Germinal center (tissue), 1 donor: Measurements from ENCODE around the gene LYRM4.

ENCODE experiments used
- DNase-seq: peaks from one replicate; pipeline ENCODE4 v3.0.0; 2012; ENCODE audit warnings: mixed read lengths, low spot score

The LYRM4 gene

DNA sequence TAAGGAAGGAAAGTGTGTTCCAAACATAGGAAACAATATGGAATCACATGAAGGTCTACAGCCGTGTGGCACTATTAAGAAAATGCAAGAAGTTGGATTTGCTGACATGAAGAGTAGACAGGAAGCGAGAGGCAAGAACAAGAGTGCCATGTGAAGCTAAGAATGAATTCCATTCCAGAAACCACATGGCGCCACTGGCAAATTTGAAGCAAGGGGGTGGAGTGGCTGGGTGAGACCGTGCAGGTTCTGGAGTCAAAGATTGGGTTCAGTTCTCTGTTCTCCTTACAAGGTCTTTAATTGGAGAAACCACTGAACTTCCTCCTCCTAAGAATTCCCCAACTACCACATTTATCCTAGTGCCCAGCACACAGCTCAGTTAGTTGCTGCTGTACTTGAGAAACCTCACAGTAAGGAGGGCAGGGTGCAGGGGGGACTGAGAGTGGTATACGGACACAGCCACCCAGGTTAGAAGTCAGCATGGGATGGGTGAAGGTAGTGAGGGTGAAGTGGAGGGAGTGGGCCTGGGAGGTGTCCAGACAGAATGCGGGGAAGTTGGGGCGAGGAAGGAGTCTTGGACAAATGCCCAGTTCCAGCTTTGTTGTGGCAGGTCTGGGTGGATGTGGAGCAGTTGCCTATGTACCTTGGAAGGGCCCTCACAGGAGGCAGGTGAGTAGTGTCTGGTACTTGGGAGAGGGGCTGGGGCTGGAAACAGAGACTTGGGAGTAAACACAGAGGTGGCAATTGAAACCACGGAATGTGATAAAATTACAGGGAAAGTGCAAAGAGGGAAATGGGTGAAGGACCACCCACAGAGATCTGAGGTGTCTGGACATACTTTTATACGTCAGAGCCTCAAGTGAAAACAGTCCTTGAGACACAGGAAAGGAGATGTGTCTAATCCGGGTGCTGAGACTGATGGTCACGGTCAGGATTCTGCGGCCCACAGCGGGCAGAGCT, 14.3 kb downstream of the LYRM4 start:
- DNase-seq, result no peak

DNA sequence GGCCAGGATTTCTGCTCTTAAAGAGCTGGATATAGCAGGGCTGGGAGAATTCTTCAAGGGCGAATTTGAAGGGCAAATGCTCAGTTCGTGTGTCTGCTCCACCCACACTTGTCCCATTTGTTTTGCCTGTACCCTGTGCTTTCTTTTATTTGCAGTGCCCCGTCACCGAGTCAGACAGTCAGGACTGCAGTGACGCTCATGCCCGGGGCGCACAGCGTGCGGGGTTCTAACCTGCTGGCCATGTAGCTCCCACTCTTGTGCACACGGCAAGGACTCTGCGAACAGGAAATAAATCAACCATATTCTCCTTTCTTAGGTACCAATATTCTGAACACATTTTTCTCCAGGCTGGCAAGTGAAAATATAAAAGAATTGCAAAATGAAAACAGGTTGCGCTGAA, 17.7 kb downstream of the LYRM4 start:
- no peak for DNase-seq

DNA sequence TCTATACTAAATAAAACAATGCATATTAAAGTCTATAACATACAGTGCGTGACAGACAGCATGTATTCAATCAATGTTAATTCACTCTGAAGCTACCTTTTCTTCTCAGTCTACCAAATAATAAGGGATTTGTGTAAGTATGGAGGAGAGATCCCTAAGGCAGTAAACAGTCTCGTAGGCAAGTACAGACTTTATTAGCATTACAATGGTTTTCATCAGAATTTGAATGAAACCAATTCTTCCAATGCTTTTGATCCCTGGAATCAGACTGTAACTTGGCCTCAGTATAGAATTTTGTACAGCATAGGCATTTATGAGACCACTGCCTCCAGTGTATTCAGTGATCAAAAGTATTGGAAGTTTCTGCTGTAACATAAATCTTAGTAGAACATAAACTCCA, 19.5 kb downstream of the LYRM4 start:
- DNase-seq, result no peak

DNA sequence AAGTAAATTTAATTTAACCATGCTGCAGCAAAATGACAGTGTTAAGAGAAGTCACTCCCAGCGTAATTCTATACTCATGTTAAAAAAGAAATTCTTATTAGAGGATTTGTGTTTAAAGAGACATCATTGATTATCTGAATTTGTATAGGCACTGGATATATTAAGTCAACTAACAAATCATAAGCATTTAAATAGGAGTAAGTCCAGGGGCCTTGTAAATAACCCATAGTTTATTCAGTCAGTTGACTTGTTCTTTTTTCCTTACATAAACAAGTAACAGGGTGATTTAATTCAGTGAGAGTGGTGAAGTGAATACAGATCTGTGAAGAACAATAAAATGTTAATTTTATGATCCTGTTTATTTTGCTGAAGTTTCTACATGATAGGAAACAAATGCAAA, 22.4 kb downstream of the LYRM4 start:
- no peak for DNase-seq

DNA sequence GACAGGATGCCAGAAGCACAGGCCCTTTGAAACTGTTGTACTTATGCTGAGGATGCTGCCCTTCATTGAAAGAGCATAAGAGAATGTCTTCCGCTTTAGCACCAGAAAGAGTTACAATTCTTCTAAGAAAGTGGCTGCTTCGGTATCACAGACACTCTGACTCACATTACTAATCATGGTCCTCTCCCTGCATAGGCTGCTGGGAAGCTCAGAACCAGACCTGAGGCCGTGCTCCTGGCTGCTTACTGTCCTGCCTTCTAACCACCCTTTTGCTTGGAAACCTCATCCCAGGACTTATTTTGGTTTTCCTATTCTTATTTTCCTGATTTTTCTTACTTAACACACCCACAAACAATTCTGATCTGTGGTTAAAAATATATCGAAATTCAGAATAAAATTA, 22.9 kb downstream of the LYRM4 start:
- no peak for DNase-seq

DNA sequence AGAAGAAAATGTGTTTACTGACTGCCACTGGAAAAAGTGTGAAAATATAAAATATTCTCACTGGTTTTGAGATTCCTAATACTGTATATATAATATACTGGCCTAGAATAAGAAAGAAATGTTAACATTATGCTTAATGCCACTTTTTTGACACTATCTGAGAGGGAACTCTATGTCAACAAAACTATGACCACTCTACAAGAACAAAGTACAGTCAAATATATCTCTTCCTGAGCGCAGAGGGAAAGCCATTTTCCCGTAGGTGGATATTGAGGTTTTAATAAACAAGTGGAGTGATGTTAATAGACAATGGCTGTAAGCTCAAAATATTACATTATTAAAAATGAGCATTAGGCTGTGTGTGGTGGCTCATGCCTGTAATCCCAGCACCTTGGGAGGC, 24.9 kb downstream of the LYRM4 start:
- DNase-seq, result no peak

DNA sequence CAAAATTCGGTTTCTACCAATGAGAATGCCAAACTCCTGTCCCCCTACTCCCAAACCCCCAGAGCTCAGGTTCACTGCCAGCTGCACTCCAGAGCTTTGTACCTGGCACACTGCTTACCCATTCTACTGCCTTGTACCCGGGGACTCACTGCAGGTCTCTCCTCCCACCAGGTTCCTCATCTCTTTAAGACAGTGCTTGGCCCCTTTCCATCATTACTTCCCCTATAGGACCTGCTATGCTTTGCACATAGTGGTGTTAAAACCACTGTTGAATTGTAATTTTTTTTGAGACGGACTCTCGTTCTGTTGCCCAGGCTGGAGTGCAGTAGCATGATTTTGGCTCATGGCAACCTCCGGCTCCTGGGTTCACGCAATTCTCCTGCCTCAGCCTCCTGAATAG, 25.9 kb downstream of the LYRM4 start:
- DNase-seq, result no peak

DNA sequence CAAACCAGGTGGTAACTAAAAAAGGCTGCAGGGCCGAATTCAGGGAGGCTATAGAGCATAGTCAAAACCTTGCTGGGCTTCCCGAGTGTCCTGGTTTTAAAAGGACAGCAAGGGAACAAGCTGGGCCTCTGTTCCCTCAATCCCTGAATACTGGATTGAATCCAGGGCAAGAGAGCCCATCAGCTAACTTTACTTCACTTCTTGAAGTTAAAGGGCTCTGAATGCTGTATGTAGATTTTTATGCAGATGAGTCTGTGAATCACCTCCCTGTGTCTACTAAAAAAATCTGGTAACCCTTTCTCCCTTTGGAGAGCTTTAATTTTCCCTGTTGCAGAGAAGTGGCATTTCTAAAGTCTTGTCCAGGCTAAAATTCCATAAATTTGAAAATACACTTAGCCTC, 29.5 kb downstream of the LYRM4 start:
- DNase-seq, result no peak

DNA sequence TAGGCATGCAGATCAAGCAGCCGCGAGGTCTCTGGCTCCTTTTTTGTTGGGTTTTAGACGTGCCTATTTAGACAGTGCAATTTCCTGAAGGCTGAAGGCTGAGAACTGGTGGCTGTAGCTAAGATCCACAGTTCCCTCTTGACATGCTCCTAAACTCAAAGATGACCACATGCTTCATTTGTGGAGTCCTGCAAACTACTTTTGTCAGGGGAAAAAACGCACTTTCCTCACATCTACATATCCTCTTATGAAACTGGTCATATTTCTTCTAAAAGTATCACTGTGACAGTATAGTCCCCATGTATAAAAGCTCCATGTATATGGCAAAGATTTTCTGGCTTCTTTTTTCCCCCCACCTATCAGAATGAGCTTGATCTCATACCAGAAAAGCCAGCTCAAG, 30.7 kb downstream of the LYRM4 start:
- DNase-seq, result no peak

DNA sequence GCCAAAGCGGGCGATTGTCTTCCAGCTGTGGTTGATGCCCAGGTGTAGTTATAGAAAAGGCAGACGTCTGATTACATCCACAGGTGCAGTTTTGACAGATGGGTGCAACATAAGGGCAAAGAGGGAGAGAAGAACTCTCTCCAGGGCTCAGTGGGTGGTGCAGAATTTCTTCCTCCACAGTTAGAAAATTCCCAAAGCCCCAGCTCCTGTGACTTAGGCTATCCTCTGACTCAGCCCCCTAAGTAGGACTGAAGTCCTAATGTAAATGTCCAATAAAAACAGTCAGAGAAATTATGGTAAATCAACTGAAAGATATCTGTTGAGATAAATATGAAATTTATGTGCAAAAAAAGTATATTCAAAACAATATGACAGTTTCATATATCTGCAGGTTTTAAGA, 31.4 kb downstream of the LYRM4 start:
- no peak for DNase-seq

DNA sequence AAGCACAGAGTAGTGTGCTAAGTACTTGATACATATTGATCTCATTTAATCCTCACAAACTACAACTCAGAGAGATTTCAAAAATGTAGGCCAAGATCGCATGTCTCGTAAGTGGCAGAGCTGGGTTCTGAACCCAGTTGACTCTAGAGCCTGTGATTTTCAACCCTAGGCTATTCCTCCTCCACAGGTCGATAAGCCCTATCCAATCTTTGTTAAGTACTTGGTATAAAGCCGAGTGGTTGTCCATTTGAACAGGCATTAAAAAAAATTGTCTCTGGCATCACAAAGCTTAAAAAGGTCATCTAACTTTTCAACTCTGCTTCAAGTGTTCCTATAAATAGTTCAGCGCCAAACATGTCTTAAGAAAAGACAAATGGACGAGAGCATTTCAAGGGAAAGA, 37.4 kb downstream of the LYRM4 start:
- no peak for DNase-seq

DNA sequence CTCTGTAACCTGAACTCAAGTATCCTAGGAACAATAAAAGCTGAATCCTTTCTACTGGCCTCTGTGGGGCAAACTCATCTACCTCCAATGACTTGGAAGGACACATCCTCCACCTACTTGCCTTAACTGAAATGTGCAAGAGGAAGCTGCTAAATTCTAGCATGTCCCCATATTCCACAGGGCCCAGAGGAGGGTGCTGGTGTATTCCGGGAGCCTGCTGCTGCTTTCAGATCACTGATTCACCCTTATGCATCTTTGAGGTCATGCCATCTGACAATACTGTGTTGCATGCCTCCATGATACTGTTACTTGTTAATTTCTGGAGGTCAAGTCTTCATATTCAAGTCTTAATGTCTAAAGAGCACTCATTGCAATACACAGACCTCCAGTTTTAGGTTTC, 40.3 kb downstream of the LYRM4 start:
- no peak for DNase-seq

DNA sequence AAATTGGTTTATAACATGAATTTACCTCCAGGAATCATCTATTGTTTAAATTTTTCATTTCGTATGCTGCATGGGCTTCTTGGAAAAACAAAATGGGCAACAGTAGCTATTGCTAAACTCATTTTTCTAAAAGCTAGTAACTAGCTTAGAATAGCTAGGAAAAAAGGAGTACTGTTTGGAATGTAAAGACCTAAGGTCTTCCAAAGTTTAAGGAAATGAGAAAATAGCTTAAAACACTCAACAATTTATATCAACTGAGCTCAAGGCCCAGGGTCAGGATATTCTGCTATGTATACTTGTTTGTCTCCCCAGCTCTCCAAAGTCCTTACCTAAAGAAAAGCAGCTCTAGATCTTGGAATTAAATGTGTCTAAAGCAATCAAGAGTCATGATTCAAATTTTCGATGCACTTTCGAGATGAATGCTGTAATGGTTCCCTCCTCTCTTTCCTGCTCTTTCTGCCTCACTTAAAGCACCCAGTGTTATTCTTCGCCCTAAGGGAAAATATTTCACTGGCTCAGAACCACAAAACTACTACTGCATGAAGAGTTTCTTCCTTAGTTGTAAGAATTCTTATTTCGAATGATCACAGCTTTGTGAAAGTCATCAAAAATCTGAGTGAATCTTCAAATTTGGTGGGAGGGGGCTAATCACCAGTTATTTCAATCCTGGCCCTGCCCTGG, 41.6 kb downstream of the LYRM4 start:
- DNase-seq, result no peak

DNA sequence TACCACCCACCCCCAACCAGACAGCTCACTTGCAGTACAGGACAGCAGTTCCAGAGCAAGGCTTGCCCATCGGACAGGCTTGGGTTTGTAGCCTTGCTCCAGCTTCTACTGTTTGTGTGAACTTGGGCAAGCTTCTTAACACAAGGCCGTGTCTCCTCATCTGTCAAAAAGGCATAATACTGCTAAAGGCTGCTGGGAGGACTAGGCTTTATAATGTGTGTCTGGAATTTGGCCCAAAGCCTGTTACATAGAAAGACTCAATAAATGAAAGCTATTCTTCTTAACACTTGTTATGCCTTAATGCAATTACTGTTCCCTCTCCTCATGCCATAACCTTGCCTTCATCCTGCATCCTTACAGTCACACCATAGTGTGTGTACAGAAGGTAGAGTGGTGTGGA, 43.4 kb downstream of the LYRM4 start:
- no peak for DNase-seq

DNA sequence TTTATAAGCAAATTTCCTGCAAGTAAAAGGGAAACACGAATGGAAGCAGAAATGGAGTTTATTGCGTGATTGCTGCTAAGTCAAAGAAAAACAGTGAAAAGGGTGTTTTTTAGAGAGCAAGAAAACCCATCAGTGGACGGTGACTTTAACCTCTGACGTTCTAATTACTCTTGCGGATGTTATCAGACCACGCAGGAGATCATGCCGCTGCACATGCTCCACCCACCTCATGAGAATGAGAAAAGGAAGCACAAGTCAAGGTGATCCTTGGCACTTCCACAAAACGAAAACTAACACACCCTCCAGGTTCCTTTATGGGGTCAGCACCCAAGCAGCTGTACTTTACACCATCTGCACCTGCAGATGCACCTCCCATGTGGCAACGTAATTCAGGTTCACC, 45.0 kb downstream of the LYRM4 start:
- no peak for DNase-seq

DNA sequence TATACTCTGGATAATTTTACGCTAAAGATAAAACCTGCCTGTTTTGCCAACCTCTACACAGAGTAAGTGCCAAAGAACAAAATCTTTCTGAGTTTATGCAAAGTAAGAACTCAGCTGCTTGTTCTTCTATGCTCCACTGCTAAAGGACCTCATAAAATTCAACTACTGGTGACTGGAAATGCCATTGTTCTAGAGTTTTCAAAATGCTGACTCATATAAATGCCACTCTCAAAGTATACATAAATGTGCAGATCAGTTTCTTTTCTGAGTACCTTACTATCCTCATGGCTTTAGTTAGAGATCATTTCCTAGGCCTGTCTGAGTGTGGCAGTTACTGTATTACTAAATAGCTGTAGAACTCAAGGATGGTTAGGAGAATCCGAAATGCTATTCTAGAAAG, 45.6 kb downstream of the LYRM4 start:
- no peak for DNase-seq

DNA sequence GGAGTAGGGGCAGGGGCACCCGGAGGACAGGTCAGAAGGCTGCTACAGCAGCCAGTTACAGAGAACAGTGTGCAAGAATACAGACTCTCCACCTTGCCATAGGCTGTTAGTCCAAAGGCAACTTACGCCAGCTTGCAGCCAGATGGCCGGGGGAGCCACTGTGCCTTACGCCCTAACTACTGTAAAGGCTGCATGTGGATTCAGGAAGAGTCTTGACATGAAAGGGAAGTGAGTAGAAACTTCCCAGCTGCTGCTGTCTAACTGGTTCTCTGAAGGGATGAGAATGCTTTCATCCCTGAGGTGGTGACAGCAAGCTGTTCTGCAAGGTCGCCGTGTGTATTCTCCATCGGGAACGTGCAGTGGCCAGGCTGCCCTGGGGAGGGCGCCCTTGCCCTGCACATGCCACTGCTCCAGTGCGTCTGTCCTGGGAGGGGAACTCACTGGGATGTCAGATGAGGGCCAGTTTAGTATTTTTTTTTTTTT, 46.1 kb downstream of the LYRM4 start:
- peak; percentile 14 for DNase-seq

DNA sequence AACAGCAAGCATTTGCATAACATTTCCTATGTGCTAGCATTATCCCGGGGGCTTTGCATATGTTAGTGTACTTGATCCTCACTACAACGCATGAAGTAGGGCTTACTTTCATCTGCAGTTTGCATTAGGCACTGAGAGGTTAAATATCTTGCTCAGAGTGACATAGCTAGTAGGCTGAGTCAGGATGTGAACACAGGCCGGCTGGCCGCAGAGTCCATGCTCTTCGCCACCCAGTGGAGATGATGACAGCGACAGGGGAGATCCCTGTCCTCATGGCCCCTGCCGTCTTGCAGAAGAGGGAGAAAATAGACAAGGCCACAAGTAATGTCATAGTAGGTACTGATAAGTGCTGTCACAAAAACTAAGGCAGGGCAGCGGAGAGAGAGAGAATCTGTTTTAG, 46.9 kb downstream of the LYRM4 start:
- no peak for DNase-seq

DNA sequence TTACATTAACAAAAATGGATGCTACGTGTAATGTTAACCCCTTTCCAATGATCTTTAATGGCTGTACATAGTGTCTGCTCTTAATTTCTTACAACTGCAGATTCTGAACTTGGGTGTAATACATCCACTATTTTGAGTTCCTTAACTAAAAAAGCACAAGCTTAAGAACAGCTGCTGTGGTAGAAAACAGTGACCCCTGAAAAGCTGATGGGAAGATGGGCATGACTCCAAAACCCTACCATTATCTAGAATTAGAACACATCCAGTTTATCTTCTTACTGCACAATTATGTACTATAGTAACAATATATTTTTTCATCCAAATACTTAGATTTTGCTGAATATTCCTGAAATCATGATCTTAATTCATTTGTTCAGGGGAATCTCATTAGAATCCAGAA, 49.3 kb downstream of the LYRM4 start:
- no peak for DNase-seq

DNA sequence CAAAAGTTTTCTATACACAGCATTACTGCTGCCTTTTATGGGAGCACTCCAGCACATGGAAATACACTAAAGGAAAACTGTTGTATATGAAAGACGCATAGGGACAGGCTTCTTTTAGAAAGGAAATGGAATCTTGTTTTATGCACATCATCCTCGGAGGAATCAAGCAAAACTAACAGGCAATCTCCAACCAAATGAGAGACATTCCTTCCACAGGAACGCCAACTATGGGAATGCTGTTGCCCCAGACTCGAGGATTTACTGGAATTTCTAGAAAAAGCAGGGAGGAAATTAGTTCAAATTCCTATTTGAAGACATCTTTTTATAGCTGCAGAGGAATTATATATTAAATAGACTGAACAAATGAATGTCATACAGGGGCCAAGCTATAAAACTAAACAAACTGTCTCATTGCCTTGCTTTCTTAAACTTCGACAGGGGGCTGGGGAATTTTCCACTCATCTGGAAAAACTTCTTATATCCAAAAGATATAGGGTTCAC, 52.2 kb downstream of the LYRM4 start:
- no peak for DNase-seq

DNA sequence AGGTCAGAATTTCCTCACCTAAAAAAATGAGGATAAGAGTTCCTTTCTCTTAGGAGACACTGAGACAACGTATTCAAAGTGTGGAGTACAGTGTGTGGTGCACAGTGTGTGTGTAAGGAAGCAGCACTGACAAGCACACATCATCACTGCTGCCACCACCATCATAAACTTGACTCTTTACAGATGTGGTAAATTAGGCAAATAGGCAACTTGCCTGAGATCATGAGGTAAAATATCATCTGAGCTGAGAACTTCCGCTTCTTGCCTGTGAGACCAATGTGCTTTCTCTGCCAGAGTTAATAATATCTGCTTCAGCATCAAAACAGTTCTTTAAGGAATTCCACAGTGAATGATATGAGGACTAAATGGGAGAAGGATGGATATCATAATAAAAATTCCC, 52.7 kb downstream of the LYRM4 start:
- peak; percentile 15 for DNase-seq

DNA sequence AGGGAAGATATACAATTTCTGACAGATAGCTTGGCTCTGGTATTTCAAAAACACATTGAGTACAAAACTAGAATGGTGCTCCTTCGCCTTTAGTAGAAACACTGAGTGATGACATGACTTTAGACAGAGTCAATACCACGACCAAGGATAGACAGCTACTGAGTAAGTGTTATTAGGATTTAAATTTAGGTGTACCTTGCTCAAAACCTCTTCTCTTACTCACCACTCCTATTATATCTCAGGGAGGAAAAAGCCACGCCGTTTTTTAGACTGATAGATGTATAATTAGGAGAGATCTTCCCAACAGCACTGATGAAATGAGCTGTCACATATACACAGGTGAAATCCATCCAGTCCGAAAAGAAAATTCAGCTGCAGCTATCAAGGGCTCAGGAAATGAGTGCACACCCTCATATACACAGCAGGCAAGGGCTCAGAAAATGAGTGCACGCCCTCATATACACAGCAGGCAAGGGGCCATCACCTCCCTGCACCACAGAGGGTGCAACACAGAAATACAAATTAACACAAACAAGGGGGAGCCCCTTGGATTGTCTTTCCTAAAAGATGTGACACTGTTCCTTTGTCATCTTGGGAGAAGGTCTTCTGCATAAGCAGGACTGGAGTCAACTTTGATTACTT, 53.7 kb downstream of the LYRM4 start:
- no peak for DNase-seq
